Hematopoietic multipotent progenitor cell (in vitro differentiated cells): ENCODE measurements around the gene SQOR. TPM values are rescaled to one million over a fixed set of nuclear protein-coding genes. Genes with fewer than 3 reads are reported as not detected.
A peak's percentile ranks its signal among the peaks of the same experiment; 100 is the strongest.

Experiments used
- DNase-seq, 3 donors: peaks; one replicate each; pipeline ENCODE4 v3.0.0-alpha.2; 2011 to 2015; ENCODE audit warnings: low read depth in 2 of 3, low spot score in 2 of 3
- total RNA-seq: library from RNA; depleted of rRNA; stranded (reverse); fragments of >200 nt; gene quantifications from one replicate; pipeline ENCODE4 v1.2.3, GENCODE V29; 2012

Gene SQOR
- total RNA-seq, 1 donor: 52.5 TPM

DNA sequence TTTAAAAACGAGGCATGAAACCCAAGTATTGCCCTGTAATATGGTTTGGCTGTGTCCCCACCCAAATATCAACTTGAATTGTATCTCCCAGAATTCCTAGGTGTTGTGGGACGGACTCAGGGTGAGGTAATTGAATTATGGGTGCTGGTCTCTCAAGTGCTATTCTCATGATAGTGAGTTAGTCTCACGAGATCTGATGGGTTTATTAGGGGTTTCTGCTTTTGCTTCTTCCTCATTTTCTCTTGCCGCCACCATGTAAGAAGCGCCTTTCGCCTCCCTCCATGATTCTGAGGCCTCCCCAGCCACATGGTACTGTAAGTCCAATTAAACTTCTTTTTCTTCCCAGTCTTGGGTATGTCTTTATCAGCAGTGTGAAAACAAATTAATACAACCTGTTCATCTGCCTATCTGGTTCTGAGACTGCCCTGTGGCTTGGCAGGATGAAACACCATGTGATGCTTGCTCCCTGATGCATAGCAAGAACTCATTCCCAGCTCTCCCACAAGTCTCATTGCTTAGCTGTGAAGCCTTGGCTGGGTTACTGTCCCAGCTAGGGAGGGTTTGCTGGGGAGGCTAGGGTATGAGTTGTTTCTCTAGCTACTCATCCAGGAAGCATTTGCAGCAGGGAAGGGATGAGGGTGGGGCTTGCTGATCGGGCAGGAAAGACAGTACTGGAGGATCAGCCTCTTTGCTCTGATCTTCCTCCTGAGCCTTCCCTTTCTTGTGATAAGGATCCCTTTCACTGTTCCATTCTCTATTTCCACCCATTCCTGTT is 3.7 kb upstream of the SQOR start:
- no peak for DNase-seq

DNA sequence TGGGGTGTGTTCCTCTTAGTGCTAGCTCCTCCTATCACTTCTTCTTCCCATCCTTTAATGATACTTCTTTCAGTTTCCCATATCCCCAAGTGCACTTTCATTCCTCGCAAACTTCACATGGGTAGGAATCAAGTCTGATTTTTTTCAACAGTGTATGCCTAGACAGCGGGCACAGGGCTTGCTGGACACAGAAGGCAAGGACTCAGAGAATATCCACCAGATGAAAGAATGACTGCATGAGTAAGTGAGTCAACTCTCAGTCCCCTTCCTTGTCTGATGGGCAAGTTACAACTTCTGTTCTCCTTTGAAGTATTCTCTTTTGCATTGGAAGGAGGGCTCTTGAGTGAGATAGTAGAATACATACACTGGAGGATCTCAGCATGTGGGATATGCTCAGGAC is 3.1 kb upstream of the SQOR start:
- no peak for DNase-seq

DNA sequence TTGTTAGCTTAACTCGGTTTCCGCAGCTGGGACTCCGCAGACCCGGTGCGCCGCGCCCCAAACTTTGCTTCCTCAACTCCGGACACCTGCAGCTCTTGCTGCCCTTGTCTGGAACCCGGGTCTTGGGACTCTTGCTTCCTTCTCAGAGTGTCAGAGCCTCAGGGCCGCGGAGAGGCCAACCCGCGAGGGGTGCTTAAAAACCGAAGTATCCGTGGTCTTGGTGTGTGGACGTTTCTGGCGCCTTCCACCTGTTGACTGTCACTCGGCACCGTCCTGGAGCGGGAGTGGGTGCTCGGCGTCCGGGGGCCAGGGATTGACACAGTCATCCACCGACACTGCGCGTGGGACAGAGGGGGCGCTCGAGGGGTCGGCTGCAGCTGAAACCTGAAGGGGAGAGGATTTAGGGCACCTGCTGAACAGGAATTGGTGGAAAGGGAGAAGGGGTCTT is 386 bp downstream of the SQOR start:
- peak; percentile 25 to 74 (median 73) for DNase-seq

DNA sequence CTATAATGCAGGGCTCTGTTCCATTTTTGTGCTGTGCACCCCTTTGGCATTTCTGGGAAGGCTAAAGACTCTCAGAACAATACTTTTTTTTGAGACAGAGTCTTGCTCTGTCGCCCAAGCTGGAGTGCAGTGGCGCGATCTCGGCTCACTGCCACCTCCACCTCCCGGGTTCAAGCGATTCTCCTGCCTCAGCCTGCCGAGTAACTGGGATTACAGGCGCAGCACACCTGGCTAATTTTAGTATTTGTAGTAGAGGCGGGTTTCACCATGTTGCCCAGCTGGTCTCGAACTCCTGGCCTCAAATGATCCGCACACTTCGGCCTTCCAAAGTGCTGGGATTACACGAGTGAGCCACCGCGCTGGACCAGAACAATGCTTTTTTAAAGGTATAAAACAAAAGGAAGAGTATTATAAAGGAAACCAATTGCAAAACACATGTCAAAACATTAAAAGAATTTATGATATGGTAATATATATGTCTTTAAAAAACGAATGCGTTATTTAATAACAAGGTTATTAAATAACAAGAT is 999 bp downstream of the SQOR start:
- DNase-seq: no peak

DNA sequence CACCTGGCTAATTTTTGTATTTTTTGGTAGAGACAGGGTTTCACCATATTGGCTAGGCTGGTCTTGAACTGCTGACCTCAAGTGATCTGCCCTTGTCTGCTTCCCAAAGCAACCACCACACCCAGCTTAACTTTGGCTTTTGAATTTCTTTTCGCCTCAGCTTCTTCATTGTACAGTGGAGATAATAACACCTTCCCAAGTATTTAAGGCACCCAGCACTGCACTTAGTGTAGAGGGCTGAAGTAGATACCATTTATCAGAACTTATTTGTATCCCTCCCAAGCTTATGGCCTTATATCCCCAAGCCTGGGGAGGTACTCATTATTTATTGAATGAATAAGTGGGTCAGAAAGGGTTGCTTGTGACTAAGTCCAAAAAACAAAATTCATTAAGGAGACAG is 2.3 kb downstream of the SQOR start:
- DNase-seq: no peak

DNA sequence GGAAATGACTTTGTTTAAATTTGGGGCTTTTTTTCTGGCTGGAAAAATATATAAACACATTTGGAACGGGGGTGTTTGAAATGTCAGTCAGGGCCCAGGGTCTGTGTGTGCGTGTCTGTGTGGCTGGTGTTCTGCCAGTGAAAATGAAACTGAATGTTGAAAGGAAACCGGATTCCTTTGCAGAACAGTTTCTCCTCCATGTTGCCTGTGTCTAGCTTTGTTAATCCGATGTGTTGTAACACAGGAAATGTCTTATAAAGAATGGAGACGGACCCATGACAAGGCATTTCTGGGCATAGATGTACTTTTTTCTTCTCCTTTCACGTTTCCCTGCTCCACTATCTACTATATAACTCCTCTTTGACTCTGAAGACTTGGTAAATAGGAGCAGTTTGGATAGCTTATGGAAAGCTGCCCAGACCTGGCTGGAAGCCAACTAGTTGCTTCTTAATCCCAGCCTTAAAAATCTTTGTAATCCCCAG is 2.8 kb downstream of the SQOR start:
- DNase-seq: peak; percentile 17 to 94 (median 87)

DNA sequence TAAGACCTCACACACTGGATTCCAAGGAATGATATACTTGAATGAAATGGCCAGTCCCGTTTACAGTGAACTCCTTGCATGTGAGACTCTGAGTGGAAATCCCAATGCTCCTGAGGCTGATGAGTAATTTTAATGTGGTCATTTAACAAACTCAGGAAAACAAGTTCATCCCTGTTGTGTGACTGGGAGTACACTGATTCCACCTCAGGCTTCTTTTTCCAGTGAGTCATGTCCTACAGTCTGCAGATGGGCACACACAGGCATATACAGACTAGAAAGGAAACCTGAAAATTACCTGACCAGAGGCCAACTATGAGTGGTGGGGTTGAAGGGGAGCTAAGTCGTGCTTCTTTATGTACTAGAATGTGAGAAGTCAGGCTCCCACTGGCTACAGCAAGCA is 5.8 kb downstream of the SQOR start:
- DNase-seq: no peak

DNA sequence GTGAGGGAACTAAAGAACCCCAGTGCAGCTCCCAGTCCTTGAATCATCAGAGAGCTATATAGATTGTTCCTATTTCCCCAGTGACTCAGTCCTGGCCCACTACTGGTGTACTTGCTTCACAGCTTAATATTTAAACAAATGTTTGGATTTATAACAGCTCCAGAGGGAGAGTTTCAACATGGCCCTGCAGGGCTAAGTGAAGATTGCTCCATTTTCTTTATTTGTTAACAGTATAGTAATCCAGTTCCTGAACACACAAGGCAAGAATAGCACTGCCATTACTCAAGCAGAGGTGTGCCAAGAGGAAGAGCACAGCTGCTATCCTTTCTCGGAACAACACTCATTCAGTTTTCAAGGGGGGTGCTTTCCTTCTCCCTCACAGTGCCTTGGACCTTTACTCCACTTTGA is 6.5 kb downstream of the SQOR start:
- no peak for DNase-seq

DNA sequence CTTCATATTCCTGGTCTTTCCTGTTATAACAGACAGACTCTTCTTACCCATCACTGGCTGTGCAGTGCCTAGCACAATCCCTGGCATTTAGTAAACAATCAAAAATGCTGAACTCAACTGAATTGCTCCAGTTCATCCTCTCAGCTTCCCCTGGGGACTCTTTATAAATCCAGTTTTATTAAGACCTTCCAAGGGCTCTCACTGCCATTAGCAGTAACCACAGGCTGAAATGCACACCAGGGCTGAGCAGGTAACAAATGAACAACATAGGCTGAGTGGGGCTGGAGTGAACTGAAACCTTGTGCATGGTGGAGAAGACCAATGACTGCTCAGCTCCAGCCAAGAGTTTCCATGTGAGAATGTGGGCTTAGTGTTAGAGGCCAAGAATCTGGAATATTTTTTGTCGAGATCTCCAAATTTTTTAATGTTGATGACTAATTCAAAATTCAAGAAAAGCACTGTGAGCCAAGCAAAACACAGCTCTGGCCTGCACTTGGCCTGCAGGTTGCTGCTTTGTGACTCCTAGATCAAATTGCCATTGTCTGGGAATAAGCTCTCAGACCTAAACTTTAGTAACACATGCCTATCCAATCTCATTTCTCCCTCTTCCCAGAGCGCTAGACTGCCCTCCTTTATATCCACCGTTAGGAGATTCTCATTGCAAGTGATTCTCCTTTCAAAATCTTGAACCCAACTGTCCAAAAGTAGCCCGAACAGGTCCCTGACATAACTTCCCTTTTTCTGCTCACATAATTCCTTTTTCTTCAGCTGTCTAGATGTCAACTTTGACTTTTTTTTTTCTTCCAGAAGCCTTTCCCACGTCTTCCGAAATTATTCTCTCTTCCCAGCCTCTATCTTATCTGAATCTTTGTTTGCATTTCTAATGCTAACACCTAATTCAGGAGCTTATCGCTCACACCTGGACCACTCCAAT is 7.4 kb downstream of the SQOR start:
- DNase-seq: no peak

DNA sequence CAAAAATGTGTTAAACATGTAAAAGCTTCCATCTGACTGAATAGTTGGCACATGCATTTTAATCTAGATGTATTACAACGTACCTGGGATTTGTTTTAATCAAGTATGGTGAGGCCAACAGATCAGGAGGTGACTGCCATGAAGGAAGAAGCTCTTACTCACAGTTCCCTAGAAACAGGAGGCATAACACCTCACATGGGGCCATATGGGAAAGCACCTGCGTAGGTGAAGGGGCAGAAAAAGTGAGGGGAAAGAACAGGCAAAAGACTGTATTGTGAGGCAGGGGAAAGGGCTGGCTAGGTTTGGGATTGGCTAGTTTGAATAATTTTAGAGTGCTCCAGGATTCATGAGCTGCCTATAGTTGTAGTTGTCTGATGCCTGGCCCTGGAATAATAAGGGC is 9.6 kb downstream of the SQOR start:
- DNase-seq: no peak

DNA sequence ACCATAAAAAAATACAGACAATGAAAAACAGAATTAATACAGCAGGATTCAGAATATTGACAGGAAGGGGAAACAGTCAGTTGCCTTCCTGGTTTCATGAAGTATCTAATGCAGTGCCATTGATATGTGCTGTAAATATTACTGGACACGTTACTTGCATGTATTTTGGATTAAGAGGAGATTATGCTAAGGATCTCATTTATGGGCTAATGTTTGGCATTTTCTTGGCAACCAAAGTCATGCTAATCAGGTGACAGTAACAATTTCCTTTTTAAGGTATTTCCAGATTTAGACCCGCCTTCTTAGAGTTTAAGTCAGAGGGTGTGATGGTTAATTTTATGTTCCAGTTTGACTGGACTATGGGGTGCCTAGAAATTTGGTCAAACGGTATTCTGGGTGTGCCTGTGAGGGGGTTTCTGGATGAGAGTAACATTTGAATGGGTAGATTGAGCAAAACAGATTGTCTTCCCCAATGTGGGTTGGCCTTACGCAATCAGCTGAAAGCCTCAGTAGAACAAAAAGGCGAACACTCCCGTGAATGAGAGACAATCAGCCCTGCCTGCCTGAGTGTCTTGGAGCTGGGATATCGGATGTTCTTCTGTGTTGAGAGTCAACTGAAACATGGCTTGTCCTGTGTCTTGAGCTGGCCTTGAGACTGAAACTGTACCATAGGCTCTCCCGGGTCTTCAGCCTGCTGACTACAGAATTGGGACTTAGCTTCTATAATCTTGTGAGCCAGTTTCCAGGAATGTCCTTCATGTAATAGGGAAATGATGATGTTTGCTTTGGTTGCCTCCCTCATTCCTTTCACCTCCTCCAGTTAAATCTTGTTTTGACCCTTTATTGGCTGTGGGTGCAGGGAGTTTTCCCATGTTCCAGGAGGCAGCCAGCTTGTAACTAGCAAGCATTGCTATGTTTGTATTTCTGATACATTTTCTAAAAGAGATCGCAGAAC is 10.5 kb downstream of the SQOR start:
- DNase-seq: no peak

DNA sequence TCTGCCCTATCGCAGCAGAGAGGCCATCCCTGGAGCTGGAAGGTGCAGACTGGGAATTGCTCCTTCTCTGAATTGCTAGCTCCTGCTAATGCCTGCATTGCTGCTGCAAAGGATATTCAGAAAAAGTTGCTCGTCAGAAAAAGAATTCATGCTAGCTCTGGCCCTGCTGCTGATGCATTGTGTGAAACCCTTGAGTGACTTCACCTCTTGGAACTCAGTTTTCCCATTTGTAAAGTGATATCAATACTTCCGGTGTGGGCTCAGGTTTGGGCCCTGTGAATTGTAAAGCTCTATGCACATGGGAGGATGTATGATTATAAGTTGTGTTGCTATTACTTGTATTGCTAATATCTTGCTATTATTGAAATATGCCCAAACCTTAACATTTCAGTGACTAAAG is 11.4 kb downstream of the SQOR start:
- DNase-seq: no peak

DNA sequence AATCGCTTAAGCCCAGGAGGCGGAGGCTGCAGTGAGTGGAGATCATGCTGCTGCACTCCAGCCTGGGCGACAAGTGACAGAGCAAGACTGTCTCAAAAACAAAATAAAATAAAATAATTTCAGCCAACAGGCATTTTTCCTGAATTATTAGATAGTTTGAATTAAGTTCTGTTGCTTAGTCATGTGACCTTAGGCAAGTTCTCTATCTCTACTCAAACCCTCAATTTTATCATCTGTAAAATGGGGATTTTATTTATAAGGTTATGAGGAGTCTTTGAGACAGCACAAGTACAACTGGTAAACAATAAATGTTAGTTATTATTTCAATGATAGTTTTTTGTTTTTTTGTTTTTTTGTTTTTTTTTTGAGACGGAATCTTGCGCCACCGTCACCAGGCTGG is 13.0 kb downstream of the SQOR start:
- DNase-seq: no peak

DNA sequence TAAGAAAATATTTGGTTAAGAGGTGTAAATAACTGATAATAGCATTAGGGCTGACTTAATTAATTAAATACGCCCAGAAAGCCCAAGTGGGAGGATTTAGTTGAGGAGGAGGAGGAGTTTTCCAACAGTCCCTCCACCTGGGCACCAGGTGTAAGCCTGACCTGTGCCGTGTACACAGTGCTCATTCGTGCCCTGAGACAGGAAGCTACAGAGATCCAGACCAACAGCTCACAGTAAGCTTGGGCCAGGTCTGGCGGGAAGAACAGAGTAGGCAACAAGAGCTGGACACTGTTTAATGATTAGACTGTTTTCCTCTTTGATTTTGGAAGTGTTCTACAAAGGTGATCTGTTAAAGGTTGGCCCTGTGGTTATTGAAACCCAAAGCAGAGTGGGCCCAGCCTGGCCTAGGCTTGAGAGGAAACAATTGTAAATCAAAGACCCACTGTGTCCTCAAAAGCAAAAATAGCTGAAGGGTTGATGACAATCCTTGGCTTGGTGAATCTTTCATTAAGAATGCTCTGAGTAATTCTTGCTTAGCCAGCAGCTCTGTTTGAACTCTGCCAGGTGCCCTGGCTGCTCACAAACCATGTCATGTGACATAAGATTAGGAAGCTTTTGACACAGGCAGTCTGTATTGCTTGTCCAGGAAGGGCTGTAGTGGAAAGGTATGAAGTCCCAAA is 13.8 kb downstream of the SQOR start:
- DNase-seq: no peak

DNA sequence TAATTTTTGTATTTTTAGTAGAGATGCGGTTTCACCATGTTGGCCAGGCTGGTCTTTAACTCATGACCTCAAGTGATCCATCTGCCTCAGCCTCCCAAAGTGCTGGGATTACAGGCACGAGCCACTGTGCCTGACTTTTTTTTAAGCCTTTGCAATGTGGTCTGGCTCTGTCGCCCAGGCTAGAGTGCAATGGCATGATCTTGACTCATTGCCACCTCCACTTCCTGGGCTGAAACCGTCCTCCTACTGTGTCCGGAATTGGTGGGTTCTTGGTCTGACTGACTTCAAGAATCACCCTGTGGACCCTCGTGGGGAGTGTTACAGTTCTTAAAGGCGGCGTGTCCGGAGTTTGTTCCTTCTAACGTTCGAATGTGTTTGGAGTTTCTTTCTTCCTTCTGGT is 15.2 kb downstream of the SQOR start:
- DNase-seq: peak in 1 of 3 donors; percentile 21

DNA sequence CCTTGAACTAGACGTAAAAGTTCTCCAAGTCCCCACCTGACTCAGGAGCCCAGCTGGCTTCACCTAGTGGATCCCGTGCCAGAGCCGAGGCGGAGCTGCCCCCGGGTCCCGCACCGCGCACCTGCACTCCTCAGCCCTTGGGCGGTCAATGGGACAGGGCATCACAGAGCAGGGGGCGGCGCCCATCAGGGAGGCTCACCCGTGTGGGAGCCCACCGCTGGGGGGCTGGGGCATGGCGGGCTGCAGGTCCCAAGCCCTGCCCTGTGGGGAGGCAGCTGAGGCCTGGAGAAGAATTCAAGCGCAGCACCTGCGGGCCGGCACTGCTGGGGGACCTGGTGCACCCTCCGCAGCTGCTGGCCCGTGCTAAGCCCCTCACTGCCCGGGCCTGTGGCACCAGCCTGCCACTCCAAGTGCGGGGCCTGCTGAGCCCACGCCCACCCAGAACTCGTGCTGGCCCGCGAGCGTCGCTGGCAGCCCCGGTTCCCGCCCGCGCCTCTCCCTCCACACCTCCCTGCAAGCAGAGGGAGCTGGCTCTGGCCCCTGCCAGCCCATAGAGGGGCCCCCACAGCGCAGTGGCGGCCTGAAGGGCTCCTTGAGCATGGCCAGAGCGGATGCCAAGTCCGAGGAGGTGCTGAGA is 16.2 kb downstream of the SQOR start:
- no peak for DNase-seq

DNA sequence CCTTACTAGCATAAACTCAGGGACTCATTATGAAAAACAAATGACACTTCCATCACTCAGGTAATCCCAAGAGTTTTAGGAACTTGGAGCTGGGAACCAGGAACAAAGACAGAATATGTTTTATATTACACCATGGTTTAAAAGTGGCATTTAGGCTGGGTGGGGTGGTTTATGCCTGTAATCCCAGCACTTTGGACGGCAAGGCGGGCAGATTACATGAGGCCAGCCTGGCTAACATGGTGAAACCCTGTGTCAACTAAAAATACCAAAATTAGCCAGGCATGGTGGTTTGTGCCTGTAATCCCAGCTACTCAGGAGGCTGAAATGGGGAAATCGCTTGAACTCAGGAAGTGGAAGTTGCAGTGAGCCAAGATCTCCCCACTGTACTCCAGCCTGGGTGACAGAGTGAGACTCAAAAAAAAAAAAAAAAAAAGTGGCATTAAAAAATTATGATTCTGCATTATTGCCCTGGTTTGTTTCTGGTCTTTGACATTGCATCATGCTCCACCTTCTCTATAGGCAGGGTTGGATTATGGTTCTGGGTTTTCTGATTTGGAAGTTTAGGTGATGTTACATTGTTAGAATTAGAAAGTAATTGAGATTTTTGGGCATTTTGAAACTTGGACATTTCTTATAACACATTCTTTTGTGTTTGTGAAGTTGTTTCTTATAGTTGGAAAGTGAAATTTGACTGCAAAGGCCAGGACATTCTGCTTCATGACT is 19.0 kb downstream of the SQOR start:
- DNase-seq: peak in 1 of 3 donors; percentile 19

DNA sequence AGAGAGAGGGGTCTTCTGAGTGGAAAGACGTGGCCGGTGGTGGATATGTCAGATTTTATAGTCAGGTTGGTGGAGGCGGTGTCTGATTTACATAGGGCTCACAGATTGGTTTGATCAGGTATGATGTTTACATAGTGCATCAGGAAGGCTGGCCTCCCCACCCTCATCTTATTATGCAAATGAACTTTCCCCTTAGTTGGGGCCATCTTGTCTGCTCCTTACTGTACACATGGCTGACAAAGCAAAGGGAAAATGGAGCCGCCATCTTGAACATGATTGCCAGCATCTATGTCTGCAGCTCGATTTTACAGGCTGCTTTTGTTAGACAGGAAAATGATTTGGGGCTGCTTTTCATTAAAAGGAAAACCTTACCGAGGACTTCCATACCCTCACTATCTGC is 19.9 kb downstream of the SQOR start:
- DNase-seq: no peak

DNA sequence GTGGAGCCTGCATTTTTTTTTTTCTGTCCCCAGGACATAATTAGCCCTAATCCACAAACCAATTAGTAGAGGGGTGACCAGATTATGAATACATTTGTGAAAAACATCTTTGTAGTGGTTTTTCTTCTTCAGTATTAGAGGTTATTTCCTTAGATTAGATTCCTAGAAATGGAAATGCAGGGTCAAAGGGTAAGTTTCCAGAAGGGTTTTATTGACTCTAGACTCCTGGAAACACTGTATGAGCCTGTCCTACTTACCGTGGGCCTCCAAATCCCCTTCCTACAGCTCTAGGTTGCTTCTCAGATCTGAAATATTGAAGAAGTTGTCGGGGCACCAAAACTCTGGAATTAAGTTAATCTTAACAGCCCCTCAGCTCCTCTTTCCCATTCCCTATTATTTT is 22.4 kb downstream of the SQOR start:
- DNase-seq: no peak
